Measurements from ENCODE around the gene TUBGCP5.
A peak's percentile ranks its signal among the peaks of the same experiment; 100 is the strongest.
"Not testable (repeated sequence)": the region's sequence is repeated elsewhere in the genome, so short reads cannot be mapped to it uniquely, and the experiment has no call there.

The TUBGCP5 gene

DNA sequence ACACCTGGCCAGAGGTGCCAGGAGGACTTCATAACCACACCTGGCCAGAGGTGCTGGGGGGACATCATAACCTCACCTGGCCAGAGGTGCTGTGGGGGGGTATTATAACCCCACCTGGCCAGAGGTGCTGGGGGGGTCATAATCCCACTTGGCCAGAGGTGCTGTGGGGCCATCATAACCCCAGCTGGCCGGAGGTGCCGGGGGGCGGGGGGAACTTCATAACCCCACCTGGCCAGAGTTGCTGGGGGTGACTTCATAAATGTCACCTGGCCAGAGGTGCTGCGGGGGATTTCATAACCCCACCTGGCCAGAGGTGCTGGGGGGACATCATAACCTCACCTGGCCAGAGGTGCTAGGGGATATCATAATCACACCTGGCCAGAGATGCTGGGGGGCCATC lies 4.2 kb upstream of the TUBGCP5 start:
- DNase-seq (ENCODE audit: low read depth in 2 of 2, low spot score in 1 of 2): not testable (repeated sequence)

GRCh38 chr15:23041736-23042135 lies 2.4 kb upstream of the TUBGCP5 start:
- DNase-seq (ENCODE audit: low read depth in 2 of 2, low spot score in 1 of 2): not testable (repeated sequence)

- DNase-seq (ENCODE audit: low read depth in 2 of 2, low spot score in 1 of 2): no peak
Measured at GRCh38 chr15:23039917-23040281, 530 bp upstream of the TUBGCP5 start.

- DNase-seq (ENCODE audit: low read depth in 2 of 2, low spot score in 1 of 2): no peak
Measured at GRCh38 chr15:23038726-23039142, 635 bp downstream of the TUBGCP5 start.

- DNase-seq (ENCODE audit: low read depth in 2 of 2, low spot score in 1 of 2): peak in 1 of 2 donors; percentile 16
Measured at GRCh38 chr15:23035964-23036566, 3.3 kb downstream of the TUBGCP5 start.

GRCh38 chr15:23033979-23034378 lies 5.4 kb downstream of the TUBGCP5 start:
- no peak for DNase-seq (ENCODE audit: low read depth in 2 of 2, low spot score in 1 of 2)

DNA sequence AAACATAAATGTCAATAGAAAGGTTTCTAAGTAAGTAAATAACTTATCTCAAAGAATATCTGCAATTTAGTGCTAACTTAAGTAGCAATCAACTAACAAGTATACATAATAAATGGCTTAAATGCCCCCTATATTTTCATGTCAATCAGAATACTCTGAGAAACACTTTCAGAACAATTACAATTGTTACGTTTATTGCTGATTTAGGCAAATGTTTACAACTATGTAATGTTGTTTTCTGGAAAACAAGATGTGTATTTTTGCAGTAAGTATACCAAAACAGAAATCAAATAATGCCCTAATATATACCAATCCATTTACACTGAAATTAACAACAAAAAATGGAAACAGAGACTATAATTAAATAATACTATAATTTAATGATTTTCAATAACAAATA lies 13.2 kb downstream of the TUBGCP5 start:
- no peak for DNase-seq (ENCODE audit: low read depth in 2 of 2, low spot score in 1 of 2)

DNA sequence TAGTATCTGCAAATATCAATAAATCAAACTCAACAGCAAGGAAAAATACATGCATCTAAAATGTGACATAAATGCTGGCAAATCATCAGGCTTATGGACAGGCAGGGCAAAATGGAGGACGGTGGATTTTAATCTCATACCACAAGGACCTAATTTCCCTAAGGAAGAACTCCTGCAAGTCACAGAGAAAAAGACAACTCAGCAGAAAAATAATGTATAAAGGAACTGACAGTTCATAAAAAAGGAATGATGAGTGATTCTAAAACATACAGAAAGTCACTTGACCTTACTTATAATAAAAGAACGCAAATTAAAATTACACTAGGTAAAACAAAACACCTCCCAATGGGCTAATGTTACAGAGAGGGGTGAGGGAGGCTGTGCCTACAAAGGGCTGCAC lies 17.2 kb downstream of the TUBGCP5 start:
- no peak for DNase-seq (ENCODE audit: low read depth in 2 of 2, low spot score in 1 of 2)

- no peak for DNase-seq (ENCODE audit: low read depth in 2 of 2, low spot score in 1 of 2)
Measured at GRCh38 chr15:23014394-23015000, 24.9 kb downstream of the TUBGCP5 start.

DNA sequence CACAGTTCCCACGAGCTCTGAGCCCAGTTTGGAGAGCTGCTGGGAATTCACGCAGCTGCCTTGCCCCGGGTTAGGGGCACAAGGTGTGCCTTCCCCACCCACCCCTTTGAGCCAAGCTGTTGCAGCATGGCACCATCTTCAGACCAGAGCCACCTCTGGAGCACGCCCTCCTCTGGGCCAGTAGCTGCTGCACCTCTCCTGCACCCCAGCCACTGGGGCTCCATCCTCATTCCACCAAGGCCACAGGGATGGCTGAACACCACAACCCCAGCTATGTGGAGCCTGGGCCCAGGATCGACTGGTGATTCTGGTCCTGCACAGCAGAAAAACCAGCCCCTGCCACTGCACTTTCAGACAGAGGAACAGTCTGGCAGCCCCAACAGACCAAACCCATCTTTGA lies 25.7 kb downstream of the TUBGCP5 start:
- no peak for DNase-seq (ENCODE audit: low read depth in 2 of 2, low spot score in 1 of 2)

DNA sequence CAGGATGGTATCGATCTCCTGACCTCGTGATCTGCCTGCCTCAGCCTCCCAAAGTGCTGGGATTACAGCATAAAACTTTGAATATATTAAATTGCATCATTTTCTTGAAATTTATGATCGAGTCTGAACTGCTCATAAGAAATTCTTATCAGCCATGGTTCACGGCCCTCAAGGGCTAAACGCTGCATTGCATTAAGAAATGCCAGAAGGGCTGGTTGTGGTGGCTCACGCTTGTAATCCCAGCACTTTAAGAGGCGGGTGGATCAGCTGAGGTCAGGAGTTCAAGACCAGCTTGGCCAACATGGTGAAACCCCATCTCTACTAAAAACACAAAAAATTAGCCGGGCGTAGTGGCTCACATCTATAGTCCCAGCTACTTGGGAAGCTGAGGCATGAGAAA lies 26.8 kb downstream of the TUBGCP5 start:
- not testable (repeated sequence) for DNase-seq (ENCODE audit: low read depth in 2 of 2, low spot score in 1 of 2)

- no peak for DNase-seq (ENCODE audit: low read depth in 2 of 2, low spot score in 1 of 2)
Measured at GRCh38 chr15:23003736-23004135, 35.6 kb downstream of the TUBGCP5 start.

- DNase-seq (ENCODE audit: low read depth in 2 of 2, low spot score in 1 of 2): no peak
Measured at GRCh38 chr15:23002920-23003319, 36.4 kb downstream of the TUBGCP5 start.

GRCh38 chr15:22995795-22996194 lies 43.6 kb downstream of the TUBGCP5 start:
- DNase-seq (ENCODE audit: low read depth in 2 of 2, low spot score in 1 of 2): no peak

GRCh38 chr15:22992024-22992326 lies 47.4 kb downstream of the TUBGCP5 start:
- no peak for DNase-seq (ENCODE audit: low read depth in 2 of 2, low spot score in 1 of 2)

GRCh38 chr15:22989576-22990477 lies 49.5 kb downstream of the TUBGCP5 start:
- no peak for DNase-seq (ENCODE audit: low read depth in 2 of 2, low spot score in 1 of 2)

- no peak for DNase-seq (ENCODE audit: low read depth in 2 of 2, low spot score in 1 of 2)
Measured at GRCh38 chr15:22988811-22989210, 50.6 kb downstream of the TUBGCP5 start.

GRCh38 chr15:22981931-22982330 lies 57.4 kb downstream of the TUBGCP5 start:
- not testable (repeated sequence) for DNase-seq (ENCODE audit: low read depth in 2 of 2, low spot score in 1 of 2)

GRCh38 chr15:22981051-22981840 lies 58.1 kb downstream of the TUBGCP5 start:
- DNase-seq (ENCODE audit: low read depth in 2 of 2, low spot score in 1 of 2): no peak

GRCh38 chr15:22980189-22981050 lies 58.9 kb downstream of the TUBGCP5 start, which contains the start of gene CYFIP1:
Gene CYFIP1, minus strand, starts transcription at chr15:22980368. Its CDS starts 33,083 bp downstream, at chr15:22947285.
- no peak for DNase-seq (ENCODE audit: low read depth in 2 of 2, low spot score in 1 of 2)
